Activated CD4-positive, alpha-beta T cell treated with anti-CD3 and anti-CD28 coated beads, Interleukin-2, amount 10 ng/mL, durations not matched to agents 7 days and 5 days (primary cell): ENCODE results near the gene PODXL2. TPM values are rescaled to one million over a fixed set of nuclear protein-coding genes. Genes with fewer than 3 reads are reported as not detected.

Source experiments
- CTCF ChIA-PET: fragments of 350-600 bp; sonication (Branson Sonifier 250); formaldehyde crosslinking; loops from one replicate; lab custom pipeline; 2021; ENCODE audit warnings: antibody characterized with exemption; lab: Charles Lee
- POLR2A ChIA-PET: fragments of 350-600 bp; sonication (Branson Sonifier 250); formaldehyde crosslinking; loops from one replicate; lab custom pipeline; 2021; ENCODE audit warnings: antibody characterized with exemption; lab: Charles Lee
- DNase-seq: peaks from one replicate; pipeline ENCODE4 v3.0.0-alpha.2; 2020
- H3K27ac Mint-ChIP-seq: one replicate; pipeline ENCODE4 v1.8.0; 2021; ENCODE audit warnings: mild to moderate bottlenecking, moderate library complexity, mixed read lengths
- H3K27me3 Mint-ChIP-seq: one replicate; pipeline ENCODE4 v1.8.0; 2021; ENCODE audit warnings: mixed read lengths
- H3K36me3 Mint-ChIP-seq: one replicate; pipeline ENCODE4 v1.8.0; 2021; ENCODE audit warnings: low read depth, mixed read lengths
- H3K4me1 Mint-ChIP-seq: one replicate; pipeline ENCODE4 v1.8.0; 2021; ENCODE audit warnings: mixed read lengths
- H3K4me3 Mint-ChIP-seq: one replicate; pipeline ENCODE4 v1.8.0; 2021; ENCODE audit warnings: mild to moderate bottlenecking, moderate library complexity, mixed read lengths
- H3K9me3 Mint-ChIP-seq: one replicate; pipeline ENCODE4 v1.8.0; 2021; ENCODE audit warnings: mixed read lengths
- total RNA-seq, 2 experiments: library from RNA; stranded (reverse); gene quantifications; one replicate each; pipeline ENCODE4 v1.2.3, GENCODE V29; 2021

PODXL2 gene
- total RNA-seq, 2 experiments from 2014 or later: 2.7 to 2.9 TPM

- Mint-ChIP-seq H3K4me1 (peaks cover 48% of the 10 kb centered on the region), H3K4me3 (no peak overlapping the region), H3K9me3 (no peaks in the 10 kb centered on the region), H3K27ac (no peak overlapping the region), H3K27me3 (no peaks in the 10 kb centered on the region), H3K36me3 (peaks cover 63% of the 10 kb centered on the region)
- POLR2A ChIA-PET: no interaction called here
- DNase-seq: no peak
- CTCF ChIA-PET: no interaction called here
These were observed 21.9 kb upstream of the PODXL2 start for GRCh38 chr3:127606981-127607595.

DNA sequence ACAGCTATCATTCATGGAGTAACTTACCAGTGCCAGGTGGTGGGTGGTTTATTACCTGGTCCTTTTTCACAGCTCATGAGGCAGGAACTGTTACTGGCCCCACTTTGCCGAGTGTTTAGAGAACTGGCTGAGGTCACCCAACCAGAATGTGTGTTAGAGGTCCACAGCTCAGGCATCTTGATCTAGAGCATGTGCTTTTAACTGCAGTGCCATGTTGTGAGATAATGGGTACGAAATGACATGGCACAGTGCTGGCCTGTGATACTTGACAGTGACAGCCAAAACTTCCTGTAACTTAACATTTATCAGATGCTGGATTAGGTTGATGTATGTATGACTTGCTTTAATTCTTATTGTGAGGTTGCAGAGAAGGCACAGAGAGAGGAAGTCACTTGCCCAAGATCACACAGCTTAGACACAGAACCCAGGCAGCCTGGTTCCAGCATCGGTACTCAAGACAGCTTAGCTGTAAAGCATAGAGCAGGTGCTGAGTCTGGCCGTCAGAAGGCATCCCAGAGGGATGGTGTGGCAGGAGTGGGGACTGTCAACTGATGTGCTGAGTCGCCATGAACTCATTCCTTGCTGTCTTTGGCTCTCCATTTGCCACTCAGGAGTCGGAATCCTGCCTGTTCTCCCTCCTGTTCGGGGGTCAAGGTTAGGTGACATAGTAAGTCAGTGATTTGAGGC, 21.2 kb upstream of the PODXL2 start:
- Mint-ChIP-seq H3K9me3 (no peaks in the 10 kb centered on the region), H3K27ac (peak overlapping the region; percentile 23), H3K27me3 (no peaks in the 10 kb centered on the region), H3K36me3 (peaks cover 63% of the 10 kb centered on the region), H3K4me1 (peaks cover 41% of the 10 kb centered on the region), H3K4me3 (no peak overlapping the region)
- CTCF ChIA-PET: no interaction called here
- POLR2A ChIA-PET: no interaction called here
- DNase-seq: no peak

- ChIA-PET POLR2A (no interaction called here), CTCF (no interaction called here)
- Mint-ChIP-seq H3K4me3 (no peak overlapping the region), H3K27me3 (no peaks in the 10 kb centered on the region), H3K36me3 (peaks cover 65% of the 10 kb centered on the region), H3K27ac (no peak overlapping the region), H3K4me1 (peaks cover 38% of the 10 kb centered on the region), H3K9me3 (no peaks in the 10 kb centered on the region)
- DNase-seq: no peak
These were observed 20.6 kb upstream of the PODXL2 start for GRCh38 chr3:127608362-127608718.

- Mint-ChIP-seq H3K27ac (no peak overlapping the region), H3K27me3 (no peaks in the 10 kb centered on the region), H3K4me1 (peaks cover 43% of the 10 kb centered on the region), H3K9me3 (no peaks in the 10 kb centered on the region), H3K4me3 (no peak overlapping the region), H3K36me3 (peaks cover 72% of the 10 kb centered on the region)
- ChIA-PET POLR2A (no interaction called here), CTCF (interaction anchor here (1.3 to 1.5 kb wide), 2 partner anchors 23 to 26 kb away, joined by 4 read pairs; no protein-coding TSS in a partner anchor)
- DNase-seq: no peak
These were observed 18.9 kb upstream of the PODXL2 start for GRCh38 chr3:127610105-127610504.

GRCh38 chr3:127611251-127611650, 17.7 kb upstream of the PODXL2 start:
- DNase-seq: no peak
- CTCF ChIA-PET: interaction anchor here (1.3 to 1.5 kb wide), 2 partner anchors 22 to 24 kb away, joined by 4 read pairs; no protein-coding TSS in a partner anchor
- Mint-ChIP-seq H3K27me3 (no peaks in the 10 kb centered on the region), H3K9me3 (no peaks in the 10 kb centered on the region), H3K4me1 (peaks cover 46% of the 10 kb centered on the region), H3K27ac (no peak overlapping the region), H3K4me3 (no peak overlapping the region), H3K36me3 (peaks cover 72% of the 10 kb centered on the region)
- POLR2A ChIA-PET: no interaction called here

DNA sequence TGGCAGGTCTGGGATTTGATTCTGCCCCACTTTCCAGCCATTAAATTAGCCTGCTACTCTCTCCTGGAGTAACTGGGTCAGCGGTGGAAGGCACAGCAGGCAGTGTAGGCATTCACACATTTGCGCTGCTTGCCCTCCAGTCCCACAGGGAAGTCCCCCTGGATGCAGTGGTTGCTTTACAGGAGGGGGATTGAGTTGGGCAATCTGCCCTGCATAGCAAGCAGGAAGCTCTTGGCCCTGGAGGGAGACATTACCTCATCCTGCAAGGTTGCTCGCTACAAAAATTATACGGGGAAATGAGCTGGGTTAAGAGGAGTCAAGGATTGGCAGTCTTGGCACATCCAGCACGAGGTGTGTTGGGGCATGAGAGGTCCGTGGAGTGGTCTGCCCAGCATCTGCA, 16.0 kb upstream of the PODXL2 start:
- Mint-ChIP-seq H3K36me3 (peaks cover 70% of the 10 kb centered on the region), H3K27me3 (no peaks in the 10 kb centered on the region), H3K4me3 (no peak overlapping the region), H3K27ac (no peak overlapping the region), H3K4me1 (peaks cover 47% of the 10 kb centered on the region), H3K9me3 (no peaks in the 10 kb centered on the region)
- ChIA-PET POLR2A (no interaction called here), CTCF (interaction anchor here (0.6 to 1.0 kb wide), 2 partner anchors 14 to 254 kb away, joined by 3 to 4 read pairs; no protein-coding TSS in a partner anchor)
- no peak for DNase-seq

DNA sequence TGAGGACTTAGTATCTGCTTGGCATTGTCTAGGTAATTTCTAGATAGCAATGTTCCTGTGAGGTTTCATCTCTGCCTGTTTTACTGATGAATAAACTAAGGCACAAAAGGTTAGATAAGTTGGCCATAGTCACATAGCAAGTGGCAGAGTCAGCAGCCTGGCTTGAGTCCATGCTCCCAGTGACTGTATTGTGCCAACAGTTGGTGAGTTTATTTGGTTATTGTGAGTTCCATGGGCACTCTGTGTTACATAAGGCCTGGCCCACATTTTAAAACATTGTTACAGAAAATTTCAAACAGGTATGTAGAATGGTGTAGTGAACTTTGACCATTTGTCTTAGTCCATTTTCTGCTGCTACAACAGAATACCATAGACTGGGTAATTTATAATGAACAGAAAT, 15.6 kb upstream of the PODXL2 start:
- ChIA-PET POLR2A (no interaction called here), CTCF (interaction anchor here (0.6 kb wide), 1 partner anchor 254 kb away, joined by 4 read pairs; no protein-coding TSS in a partner anchor)
- H3K27me3 Mint-ChIP-seq: no peaks in the 10 kb centered on the region
- H3K4me3 Mint-ChIP-seq: no peak overlapping the region
- peaks cover 43% of the 10 kb centered on the region for H3K4me1 Mint-ChIP-seq
- H3K9me3 Mint-ChIP-seq: no peaks in the 10 kb centered on the region
- H3K27ac Mint-ChIP-seq: no peak overlapping the region
- DNase-seq: no peak
- H3K36me3 Mint-ChIP-seq: peaks cover 70% of the 10 kb centered on the region

GRCh38 chr3:127614928-127615589, 13.9 kb upstream of the PODXL2 start:
- Mint-ChIP-seq H3K27me3 (no peaks in the 10 kb centered on the region), H3K36me3 (peaks cover 64% of the 10 kb centered on the region), H3K4me1 (peaks cover 31% of the 10 kb centered on the region), H3K4me3 (no peak overlapping the region), H3K27ac (no peak overlapping the region), H3K9me3 (no peaks in the 10 kb centered on the region)
- DNase-seq: no peak
- ChIA-PET POLR2A (no interaction called here), CTCF (no interaction called here)

- Mint-ChIP-seq H3K27me3 (no peaks in the 10 kb centered on the region), H3K4me1 (peaks cover 28% of the 10 kb centered on the region), H3K4me3 (no peak overlapping the region), H3K27ac (no peak overlapping the region), H3K36me3 (peaks cover 63% of the 10 kb centered on the region), H3K9me3 (no peaks in the 10 kb centered on the region)
- no peak for DNase-seq
- POLR2A ChIA-PET: no interaction called here
- CTCF ChIA-PET: interaction anchor here (1.4 kb wide), 1 partner anchor 41 kb away, joined by 4 read pairs; no protein-coding TSS in a partner anchor
These were observed 13.2 kb upstream of the PODXL2 start for GRCh38 chr3:127615631-127616305.

- peaks cover 69% of the 10 kb centered on the region for H3K36me3 Mint-ChIP-seq
- no peak overlapping the region for H3K4me3 Mint-ChIP-seq
- CTCF ChIA-PET: interaction anchor here (1.4 kb wide), 1 partner anchor 42 kb away, joined by 4 read pairs; no protein-coding TSS in a partner anchor
- no peaks in the 10 kb centered on the region for H3K27me3 Mint-ChIP-seq
- no peaks in the 10 kb centered on the region for H3K9me3 Mint-ChIP-seq
- H3K27ac Mint-ChIP-seq: peak overlapping the region; percentile 47
- peaks cover 27% of the 10 kb centered on the region for H3K4me1 Mint-ChIP-seq
- no peak for DNase-seq
- POLR2A ChIA-PET: no interaction called here
These were observed 12.0 kb upstream of the PODXL2 start for GRCh38 chr3:127616836-127617605.

GRCh38 chr3:127618891-127619290, 10.1 kb upstream of the PODXL2 start:
- H3K4me3 Mint-ChIP-seq: no peak overlapping the region
- CTCF ChIA-PET: no interaction called here
- peaks cover 61% of the 10 kb centered on the region for H3K36me3 Mint-ChIP-seq
- DNase-seq: no peak
- POLR2A ChIA-PET: no interaction called here
- H3K27me3 Mint-ChIP-seq: no peaks in the 10 kb centered on the region
- no peaks in the 10 kb centered on the region for H3K9me3 Mint-ChIP-seq
- no peak overlapping the region for H3K27ac Mint-ChIP-seq
- peaks cover 25% of the 10 kb centered on the region for H3K4me1 Mint-ChIP-seq
